Esophagus muscularis mucosa (tissue), 4 donors: ENCODE results near the gene GNRHR. TPM values are rescaled to one million over a fixed set of nuclear protein-coding genes. Genes with fewer than 3 reads are reported as not detected.

ENCODE experiments used
- DNase-seq: peaks from one replicate; pipeline ENCODE4 v3.0.0-alpha.2; 2017; ENCODE audit errors: extremely low spot score
- H3K27ac ChIP-seq, 4 donors: fragments of 200-600 bp; sonication (generic); replicated peaks in 1 of 4; 1 replicate in 3 of 4; 2 replicates in 1 of 4; pipeline ENCODE4 v1.5.1; 2016 to 2019; ENCODE audit warnings: mild to moderate bottlenecking in 1 of 4
- H3K27me3 ChIP-seq, 4 donors: fragments of 200-600 bp; sonication (generic); one replicate each; pipeline versions ENCODE4 v1.5.1 to v1.6.0; 2016 to 2019
- H3K36me3 ChIP-seq, 4 donors: fragments of 200-600 bp; sonication (generic); one replicate each; pipeline ENCODE4 v1.5.1; 2016 to 2019
- H3K4me1 ChIP-seq, 4 donors: fragments of 200-600 bp; sonication (generic); one replicate each; pipeline ENCODE4 v1.5.1; 2016 to 2019
- H3K4me3 ChIP-seq, 4 donors: fragments of 200-600 bp; sonication (generic); 1 replicate in 2 of 4; 2 replicates in 2 of 4; pipeline ENCODE4 v1.5.1; 2016 to 2019; ENCODE audit warnings: mild to moderate bottlenecking in 4 of 4, moderate library complexity in 1 of 4
- H3K9me3 ChIP-seq, 4 donors: fragments of 200-600 bp; sonication (generic); 1 replicate in 3 of 4; 2 replicates in 1 of 4; pipeline ENCODE4 v1.5.1; 2016 to 2019
- EP300 ChIP-seq: sonication (generic); formaldehyde crosslinking; IDR thresholded peaks from one replicate; pipeline ENCODE4 v1.6.1; 2017; ENCODE audit warnings: antibody characterized with exemption
- POLR2A ChIP-seq: fragments of 450-650 bp; IDR thresholded peaks from one replicate; pipeline ENCODE4 v1.6.1; 2017; ENCODE audit warnings: antibody characterized with exemption, moderate library complexity, mild to moderate bottlenecking, low read depth
- POLR2AphosphoS5 ChIP-seq, 2 donors: sonication (generic); formaldehyde crosslinking; IDR thresholded peaks; one replicate each; pipeline ENCODE4 v1.6.1; 2017; ENCODE audit warnings: antibody characterized with exemption in 2 of 2
- WGBS: methylation state at CpG from one replicate; pipeline ENCODE4 v1.1.5; 2018; 5-methylcytosine and 5-hydroxymethylcytosine counted together
- intact Hi-C: fragments of 100-400 bp; cut with DNase I; formaldehyde crosslinking; loops from one replicate; pipeline ENCODE4 v1.15.1; 2023
- total RNA-seq, 4 donors: library from RNA; depleted of rRNA; stranded (reverse); fragments of >200 nt; gene quantifications; one replicate each; pipeline versions ENCODE4 v1.1.0 to v1.2.1, GENCODE V29; 2016
- TF ChIP-seq, protein P1 (sequence below), 3 experiments: fragments of 200-600 bp in 2 of 3; fragments of 450-650 bp in 1 of 3; sonication (generic) in 2 of 3; IDR thresholded peaks; one replicate each; pipeline ENCODE4 v1.5.1; 2017 to 2019; ENCODE audit warnings: antibody characterized with exemption in 3 of 3, mild to moderate bottlenecking in 2 of 3, moderate library complexity in 1 of 3

GNRHR gene
- total RNA-seq, 4 donors from 2014 or later: 0.11 TPM; not detected in 3

DNA sequence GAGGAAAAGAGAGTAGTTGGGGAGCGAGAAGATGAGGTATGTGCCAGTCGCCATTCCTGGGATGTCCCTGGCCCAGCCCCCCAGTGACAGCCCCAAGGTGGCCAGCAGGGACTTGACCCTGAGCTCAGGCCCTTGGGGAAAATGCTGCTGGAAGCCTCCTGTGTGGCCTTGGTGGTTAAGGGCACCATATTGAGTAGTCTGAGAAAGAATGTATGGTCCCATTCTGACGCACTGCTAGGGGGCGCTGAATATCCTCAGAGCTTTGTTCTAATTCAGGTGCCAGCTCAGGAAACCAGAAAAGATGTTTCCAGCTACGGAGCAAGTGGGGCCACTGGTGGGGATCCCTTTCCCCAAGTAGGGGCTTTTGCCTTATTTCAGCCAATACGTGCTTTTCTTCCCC, 39.2 kb downstream of the GNRHR start:
- TF ChIP-seq EP300 (no peak), POLR2A (no peak), POLR2AphosphoS5 (IDR thresholded peaks at IDR 0.05) (no peak)
- TF ChIP-seq, protein P1, sequence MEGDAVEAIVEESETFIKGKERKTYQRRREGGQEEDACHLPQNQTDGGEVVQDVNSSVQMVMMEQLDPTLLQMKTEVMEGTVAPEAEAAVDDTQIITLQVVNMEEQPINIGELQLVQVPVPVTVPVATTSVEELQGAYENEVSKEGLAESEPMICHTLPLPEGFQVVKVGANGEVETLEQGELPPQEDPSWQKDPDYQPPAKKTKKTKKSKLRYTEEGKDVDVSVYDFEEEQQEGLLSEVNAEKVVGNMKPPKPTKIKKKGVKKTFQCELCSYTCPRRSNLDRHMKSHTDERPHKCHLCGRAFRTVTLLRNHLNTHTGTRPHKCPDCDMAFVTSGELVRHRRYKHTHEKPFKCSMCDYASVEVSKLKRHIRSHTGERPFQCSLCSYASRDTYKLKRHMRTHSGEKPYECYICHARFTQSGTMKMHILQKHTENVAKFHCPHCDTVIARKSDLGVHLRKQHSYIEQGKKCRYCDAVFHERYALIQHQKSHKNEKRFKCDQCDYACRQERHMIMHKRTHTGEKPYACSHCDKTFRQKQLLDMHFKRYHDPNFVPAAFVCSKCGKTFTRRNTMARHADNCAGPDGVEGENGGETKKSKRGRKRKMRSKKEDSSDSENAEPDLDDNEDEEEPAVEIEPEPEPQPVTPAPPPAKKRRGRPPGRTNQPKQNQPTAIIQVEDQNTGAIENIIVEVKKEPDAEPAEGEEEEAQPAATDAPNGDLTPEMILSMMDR (IDR thresholded peaks at IDR 0.05): no peak
- H3K4me1 ChIP-seq: peaks cover 0 to 5% (median 0%) of the 10 kb centered on the region in 4 donors
- H3K27me3 ChIP-seq: no peaks in the 10 kb centered on the region
- H3K9me3 ChIP-seq: no peaks in the 10 kb centered on the region
- intact Hi-C loops: no loop called here
- no peak overlapping the region for H3K4me3 ChIP-seq
- H3K27ac ChIP-seq: no peak overlapping the region
- DNase-seq: no peak
- H3K36me3 ChIP-seq: peaks cover 0 to 16% (median 0%) of the 10 kb centered on the region in 4 donors
- WGBS: 84% methylated on average over 6 of the region's 6 CpGs

DNA sequence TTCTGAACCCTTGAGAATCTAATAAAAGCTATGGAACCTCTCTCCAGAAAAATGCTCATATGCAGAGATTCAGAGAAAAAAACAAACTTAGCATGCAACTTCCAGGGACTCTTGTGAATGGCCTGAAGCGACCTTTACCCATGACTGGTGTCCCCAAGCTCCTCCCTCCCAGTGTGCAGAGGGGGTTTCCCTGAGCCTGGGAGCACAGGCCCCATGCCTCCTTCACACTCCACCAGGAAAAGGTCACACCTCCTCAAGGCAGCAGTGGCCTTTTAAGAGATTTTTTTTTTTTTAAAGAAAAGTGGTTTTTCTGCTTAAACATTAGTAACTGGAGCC, 40.0 kb downstream of the GNRHR start:
- intact Hi-C loops: no loop called here
- no peak for TF ChIP-seq POLR2A
- TF ChIP-seq POLR2AphosphoS5 (IDR thresholded peaks at IDR 0.05): no peak
- no peak for TF ChIP-seq EP300
- TF ChIP-seq, protein P1 (IDR thresholded peaks at IDR 0.05): no peak
- H3K27me3 ChIP-seq: no peaks in the 10 kb centered on the region

DNA sequence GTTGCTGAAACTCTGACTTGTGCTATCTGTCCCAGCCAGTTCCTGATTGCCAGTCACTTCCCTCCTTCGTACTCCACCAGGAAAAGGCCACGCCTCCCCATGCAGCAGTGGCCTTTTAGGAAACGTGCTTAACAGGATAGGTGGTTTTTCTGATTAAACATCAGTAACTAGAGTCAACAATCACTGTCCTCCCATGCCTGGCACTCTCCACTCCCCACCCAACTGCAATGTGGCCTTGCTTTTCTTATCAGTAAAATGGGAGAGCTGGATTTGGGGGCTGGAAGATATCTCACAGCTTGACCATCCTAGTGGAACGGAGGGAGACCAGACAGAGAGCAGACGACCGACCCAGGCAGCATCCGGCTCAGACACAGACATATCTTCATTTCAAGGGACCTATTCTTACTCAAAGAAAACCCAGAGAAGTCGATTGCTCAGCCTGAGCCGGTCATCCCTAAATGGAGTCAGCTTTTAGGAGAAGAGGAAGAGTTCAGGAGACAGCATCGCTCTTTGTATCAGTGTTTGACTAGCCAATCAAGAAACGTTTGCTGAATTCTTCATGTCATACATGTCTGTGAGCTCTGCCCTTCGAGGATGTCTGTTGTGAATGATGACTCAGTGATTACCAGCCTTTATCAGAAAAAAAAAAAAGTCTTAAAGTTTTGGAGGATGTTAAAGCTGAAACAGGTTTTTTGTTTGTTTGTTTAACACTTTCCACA, 40.5 kb downstream of the GNRHR start:
- Histone ChIP-seq H3K27me3 (no peaks in the 10 kb centered on the region), H3K4me1 (peaks cover 0 to 5% (median 0%) of the 10 kb centered on the region in 4 donors), H3K9me3 (no peaks in the 10 kb centered on the region), H3K27ac (no peak overlapping the region), H3K36me3 (peaks cover 0 to 15% (median 0%) of the 10 kb centered on the region in 4 donors), H3K4me3 (no peak overlapping the region)
- intact Hi-C loops: no loop called here
- no peak for DNase-seq
- TF ChIP-seq POLR2AphosphoS5 (IDR thresholded peaks at IDR 0.05) (no peak), EP300 (no peak), POLR2A (no peak)
- TF ChIP-seq, protein P1 (IDR thresholded peaks at IDR 0.05): no peak
- WGBS: 76% methylated on average over 12 of the region's 12 CpGs

More for the DNA sequence above, 40.0 kb downstream of the GNRHR start:
- H3K4me3 ChIP-seq: no peak overlapping the region
- H3K4me1 ChIP-seq: peaks cover 0 to 5% (median 0%) of the 10 kb centered on the region in 4 donors
- peaks cover 0 to 15% (median 0%) of the 10 kb centered on the region in 4 donors for H3K36me3 ChIP-seq
- DNase-seq: no peak
- H3K27ac ChIP-seq: no peak overlapping the region
- whole genome bisulfite sequencing: 100% methylated on average over 1 of the region's 1 CpG
- H3K9me3 ChIP-seq: no peaks in the 10 kb centered on the region

- no peak for DNase-seq
- H3K27me3 ChIP-seq: no peaks in the 10 kb centered on the region
- no peak for TF ChIP-seq EP300
- TF ChIP-seq, protein P1 (IDR thresholded peaks at IDR 0.05): no peak
- no peak for TF ChIP-seq POLR2A
- TF ChIP-seq POLR2AphosphoS5 (IDR thresholded peaks at IDR 0.05): no peak
- intact Hi-C loops: no loop called here
- H3K36me3 ChIP-seq: peaks cover 0 to 15% (median 0%) of the 10 kb centered on the region in 4 donors
- H3K9me3 ChIP-seq: no peaks in the 10 kb centered on the region
- H3K4me1 ChIP-seq: peaks cover 0 to 5% (median 0%) of the 10 kb centered on the region in 4 donors
- 95% methylated on average over 2 of the region's 7 CpGs for WGBS
- no peak overlapping the region for H3K4me3 ChIP-seq
- no peak overlapping the region for H3K27ac ChIP-seq
These were observed 41.3 kb downstream of the GNRHR start for GRCh38 chr4:67712650-67713528.
